GM12801 (cell line): ENCODE data around the gene EPB41.

Experiments
- TF ChIP-seq, protein P1 (sequence below): IDR thresholded peaks from one replicate; pipeline ENCODE4 v1.5.1; 2011; ENCODE audit warnings: control low read depth; ENCODE audit not compliant: insufficient read length; ENCODE audit errors: extremely low read depth

Gene EPB41

DNA sequence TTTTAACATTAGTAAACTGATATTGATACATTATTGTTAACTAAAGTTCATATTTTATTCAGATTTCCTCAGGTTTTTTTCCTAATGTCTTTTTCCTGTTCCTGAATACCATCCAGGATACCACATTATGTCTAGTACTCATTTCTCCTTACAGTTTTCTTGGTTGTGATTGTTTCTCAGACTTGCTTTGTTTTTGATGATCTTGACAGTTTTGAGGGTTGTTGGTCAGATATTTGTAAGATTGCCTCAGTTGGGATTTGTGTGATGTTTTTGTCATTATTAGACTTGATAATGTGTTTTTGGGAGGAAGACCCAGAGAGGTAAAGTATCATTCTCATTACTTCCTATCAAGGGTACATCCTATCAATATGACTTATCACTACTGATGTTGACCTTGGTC is 19.5 kb downstream of the EPB41 start:
- TF ChIP-seq, protein P1, sequence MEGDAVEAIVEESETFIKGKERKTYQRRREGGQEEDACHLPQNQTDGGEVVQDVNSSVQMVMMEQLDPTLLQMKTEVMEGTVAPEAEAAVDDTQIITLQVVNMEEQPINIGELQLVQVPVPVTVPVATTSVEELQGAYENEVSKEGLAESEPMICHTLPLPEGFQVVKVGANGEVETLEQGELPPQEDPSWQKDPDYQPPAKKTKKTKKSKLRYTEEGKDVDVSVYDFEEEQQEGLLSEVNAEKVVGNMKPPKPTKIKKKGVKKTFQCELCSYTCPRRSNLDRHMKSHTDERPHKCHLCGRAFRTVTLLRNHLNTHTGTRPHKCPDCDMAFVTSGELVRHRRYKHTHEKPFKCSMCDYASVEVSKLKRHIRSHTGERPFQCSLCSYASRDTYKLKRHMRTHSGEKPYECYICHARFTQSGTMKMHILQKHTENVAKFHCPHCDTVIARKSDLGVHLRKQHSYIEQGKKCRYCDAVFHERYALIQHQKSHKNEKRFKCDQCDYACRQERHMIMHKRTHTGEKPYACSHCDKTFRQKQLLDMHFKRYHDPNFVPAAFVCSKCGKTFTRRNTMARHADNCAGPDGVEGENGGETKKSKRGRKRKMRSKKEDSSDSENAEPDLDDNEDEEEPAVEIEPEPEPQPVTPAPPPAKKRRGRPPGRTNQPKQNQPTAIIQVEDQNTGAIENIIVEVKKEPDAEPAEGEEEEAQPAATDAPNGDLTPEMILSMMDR, result no peak

DNA sequence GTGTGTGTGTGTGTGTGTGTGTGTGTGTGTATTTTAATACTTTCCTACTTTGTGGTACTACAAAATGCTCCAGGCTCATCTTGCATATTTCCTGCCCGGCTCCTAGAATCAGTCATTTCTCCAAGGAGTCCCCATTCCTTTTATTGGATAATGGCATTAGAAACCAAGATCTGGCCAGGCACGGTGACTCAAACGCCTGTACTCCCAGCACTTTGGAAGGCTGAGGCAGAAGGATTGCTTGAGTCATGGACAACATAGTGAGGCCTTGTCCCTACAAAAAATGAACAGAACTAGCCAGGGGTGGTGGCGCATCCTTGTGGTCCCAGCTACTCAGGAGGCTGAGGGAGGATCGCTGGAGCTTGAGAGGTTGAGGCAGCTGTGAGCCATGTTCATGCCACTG is 20.3 kb downstream of the EPB41 start:
- TF ChIP-seq, protein P1, result no peak

DNA sequence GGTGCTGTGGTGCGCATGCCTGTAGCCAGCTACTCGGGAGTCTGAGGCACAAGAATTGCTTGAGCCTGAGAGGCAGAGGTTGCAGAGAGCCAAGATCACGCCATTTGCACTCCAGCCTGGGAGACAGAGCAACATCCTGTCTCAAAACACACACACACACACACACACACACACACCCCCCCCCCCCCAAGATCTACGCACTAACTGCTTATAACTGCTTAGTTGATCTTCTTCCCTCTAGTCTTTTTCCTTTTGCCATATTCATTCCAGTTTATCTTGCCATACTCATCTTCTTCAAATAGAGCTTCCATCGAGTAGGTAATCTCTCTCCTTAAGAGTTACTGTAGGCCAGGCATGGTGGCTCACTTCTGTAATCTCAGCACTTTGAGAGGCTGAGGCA is 20.9 kb downstream of the EPB41 start:
- TF ChIP-seq, protein P1, result no peak

DNA sequence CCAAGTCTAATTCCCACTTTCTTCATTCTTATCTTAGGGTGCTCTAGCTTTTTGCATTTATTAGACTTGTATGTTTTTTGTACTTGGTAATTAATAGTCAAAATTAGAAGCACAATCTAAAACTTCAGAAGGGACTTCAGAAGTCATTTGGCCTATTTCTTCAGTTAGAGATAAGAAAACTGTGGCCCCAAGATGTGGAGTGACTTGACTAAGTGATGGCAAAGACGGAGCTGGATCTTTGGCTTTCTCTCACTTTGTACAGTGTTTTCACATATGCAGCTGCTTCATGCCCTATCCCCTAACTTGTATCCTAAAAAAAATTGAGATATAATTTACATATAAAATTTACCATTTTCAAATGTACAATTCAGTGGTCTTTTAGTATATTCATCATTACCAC is 21.7 kb downstream of the EPB41 start:
- TF ChIP-seq, protein P1, result no peak

DNA sequence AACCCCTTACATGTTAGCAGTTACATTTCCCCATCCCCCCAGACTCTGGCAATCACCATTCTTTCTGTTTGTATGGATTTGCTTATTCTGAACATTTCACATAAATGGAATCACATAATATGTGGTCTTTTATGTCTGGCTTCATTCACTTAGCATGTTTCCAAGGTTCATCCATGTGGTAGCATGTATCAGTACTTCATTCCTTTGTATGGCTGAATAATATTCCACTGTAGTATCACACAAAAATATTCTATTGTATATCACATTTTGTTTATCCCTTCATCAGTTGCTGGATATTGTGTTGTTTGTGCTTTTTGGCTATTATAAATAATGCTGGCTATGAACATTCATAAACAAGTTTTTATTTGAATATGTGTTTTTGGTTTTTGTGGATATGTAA is 22.2 kb downstream of the EPB41 start:
- TF ChIP-seq, protein P1, result no peak

DNA sequence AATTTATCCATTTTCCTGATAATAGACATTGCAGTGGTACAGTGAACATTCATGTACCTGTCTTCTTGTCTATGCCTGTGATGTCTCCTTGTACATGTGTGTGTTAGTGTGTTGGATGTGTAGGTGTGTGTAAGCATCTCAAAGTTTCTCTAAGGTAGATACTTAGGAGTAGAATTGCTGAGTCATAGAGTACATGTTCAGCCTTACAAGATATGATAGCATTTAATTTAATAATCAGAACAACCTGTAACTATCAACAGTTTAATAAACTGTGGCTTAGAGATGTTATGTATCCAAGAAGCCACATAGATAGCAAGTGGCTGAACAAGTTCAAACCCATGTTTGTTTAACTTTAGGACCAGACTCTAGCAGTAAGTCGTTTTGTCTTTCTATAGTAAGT is 35.6 kb downstream of the EPB41 start:
- TF ChIP-seq, protein P1, result no peak

DNA sequence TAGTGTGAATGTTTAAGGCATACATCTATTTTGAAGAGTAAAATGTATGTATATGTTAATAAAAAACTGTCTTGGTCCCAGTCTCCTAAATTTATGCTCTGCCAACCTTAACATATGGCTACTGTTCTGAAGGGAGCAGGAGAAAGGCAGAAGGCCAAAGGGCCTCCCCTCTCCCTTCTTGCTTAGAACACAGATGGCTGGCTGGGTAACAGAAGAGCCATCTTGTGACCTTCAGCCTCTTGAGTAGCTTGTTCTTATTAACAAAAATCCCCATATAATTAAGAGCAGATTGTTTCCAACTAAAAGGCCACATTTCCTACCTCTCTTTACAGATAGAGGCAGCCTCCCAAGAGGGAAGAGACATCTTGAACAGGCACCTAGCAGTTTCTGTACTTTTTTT is 36.1 kb downstream of the EPB41 start:
- TF ChIP-seq, protein P1, result no peak
